ENCODE measurements around the gene CC2D2B. TPM values are rescaled to one million over a fixed set of nuclear protein-coding genes. Genes with fewer than 3 reads are reported as not detected.
"Not testable (repeated sequence)": the region's sequence is repeated elsewhere in the genome, so short reads cannot be mapped to it uniquely, and the experiment has no call there.

CC2D2B gene
- total RNA-seq, 1 experiment from 2014 or later: not detected

DNA sequence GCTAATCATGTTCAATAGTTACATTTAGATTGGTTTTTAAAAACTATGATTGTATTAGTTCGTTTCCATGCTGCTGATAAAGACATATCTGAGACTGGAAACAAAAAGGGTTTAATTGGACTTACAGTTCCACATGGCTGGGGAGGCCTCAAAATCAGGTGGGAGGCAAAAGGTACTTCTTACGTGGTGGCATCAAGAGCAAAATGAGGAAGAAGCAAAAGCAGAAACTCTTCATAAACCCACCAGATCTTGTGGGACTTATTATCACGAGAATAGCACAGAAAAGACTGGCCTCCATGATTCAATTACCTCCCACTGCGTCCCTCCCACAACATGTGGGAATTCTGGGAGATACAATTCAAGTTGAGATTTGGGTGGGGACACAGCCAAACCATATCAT, 34.1 kb upstream of the CC2D2B start:
- Histone ChIP-seq H3K36me3 (ENCODE audit: low read depth) (no peaks in the 10 kb centered on the region), H3K27ac (no peak overlapping the region), H4K20me1 (ENCODE audit: insufficient read depth) (no peaks in the 10 kb centered on the region), H2AFZ (no peak overlapping the region), H3K9me2 (ENCODE audit: insufficient read depth) (no peaks in the 10 kb centered on the region), H3K27me3 (ENCODE audit: insufficient read depth, low read depth) (no peaks in the 10 kb centered on the region), H3K79me2 (ENCODE audit: low read depth) (no peaks in the 10 kb centered on the region), H3K4me3 (no peak overlapping the region), H3K4me1 (replicated peaks; ENCODE audit: insufficient read depth) (no peaks in the 10 kb centered on the region), H3F3A (ENCODE audit: insufficient read depth, low read depth) (no peaks in the 10 kb centered on the region), H3K9me3 (ENCODE audit: insufficient read depth, low read depth) (no peaks in the 10 kb centered on the region), H3K4me2 (no peak overlapping the region)
- TF ChIP-seq, protein P1, sequence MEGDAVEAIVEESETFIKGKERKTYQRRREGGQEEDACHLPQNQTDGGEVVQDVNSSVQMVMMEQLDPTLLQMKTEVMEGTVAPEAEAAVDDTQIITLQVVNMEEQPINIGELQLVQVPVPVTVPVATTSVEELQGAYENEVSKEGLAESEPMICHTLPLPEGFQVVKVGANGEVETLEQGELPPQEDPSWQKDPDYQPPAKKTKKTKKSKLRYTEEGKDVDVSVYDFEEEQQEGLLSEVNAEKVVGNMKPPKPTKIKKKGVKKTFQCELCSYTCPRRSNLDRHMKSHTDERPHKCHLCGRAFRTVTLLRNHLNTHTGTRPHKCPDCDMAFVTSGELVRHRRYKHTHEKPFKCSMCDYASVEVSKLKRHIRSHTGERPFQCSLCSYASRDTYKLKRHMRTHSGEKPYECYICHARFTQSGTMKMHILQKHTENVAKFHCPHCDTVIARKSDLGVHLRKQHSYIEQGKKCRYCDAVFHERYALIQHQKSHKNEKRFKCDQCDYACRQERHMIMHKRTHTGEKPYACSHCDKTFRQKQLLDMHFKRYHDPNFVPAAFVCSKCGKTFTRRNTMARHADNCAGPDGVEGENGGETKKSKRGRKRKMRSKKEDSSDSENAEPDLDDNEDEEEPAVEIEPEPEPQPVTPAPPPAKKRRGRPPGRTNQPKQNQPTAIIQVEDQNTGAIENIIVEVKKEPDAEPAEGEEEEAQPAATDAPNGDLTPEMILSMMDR (conservative IDR thresholded peaks at IDR 0.05): no peak
- no peak for TF ChIP-seq EZH2 (IDR thresholded peaks at IDR 0.05; ENCODE audit: low read depth)
- no peak for DNase-seq
- intact Hi-C loops (cut with micrococcal nuclease; ENCODE audit: unreplicated experiment): no loop called here
- BruUV-seq (replicated peaks): no TSS peak
- ChIA-PET POLR2A (ENCODE audit: unreplicated experiment) (no interaction called here), CTCF (no interaction called here)

DNA sequence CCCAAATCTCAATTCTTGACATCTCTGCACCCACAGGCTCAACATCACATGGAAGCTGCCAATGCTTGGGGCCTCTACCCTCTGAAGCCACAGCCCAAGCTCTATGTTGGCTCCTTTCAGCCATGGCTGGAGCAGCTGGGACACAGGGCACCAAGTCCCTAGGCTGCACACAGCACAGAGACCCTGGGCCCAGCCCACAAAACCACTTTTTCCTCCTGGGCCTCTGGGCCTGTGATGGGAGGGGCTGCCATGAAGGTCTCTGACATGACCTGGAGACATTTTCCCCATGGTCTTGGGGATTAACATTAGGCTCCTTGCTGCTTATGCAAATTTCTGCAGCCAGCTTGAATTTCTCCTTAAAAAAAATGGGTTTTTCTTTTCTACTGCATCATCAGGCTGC, 33.0 kb upstream of the CC2D2B start:
- H3K27me3 ChIP-seq (ENCODE audit: insufficient read depth, low read depth); H3K4me1 ChIP-seq (replicated peaks; ENCODE audit: insufficient read depth); H2AFZ ChIP-seq; H3K36me3 ChIP-seq (ENCODE audit: low read depth); POLR2A ChIA-PET (ENCODE audit: unreplicated experiment); H3K9me3 ChIP-seq (ENCODE audit: insufficient read depth, low read depth); H3K4me3 ChIP-seq; H3K79me2 ChIP-seq (ENCODE audit: low read depth); BruUV-seq (replicated peaks); H3K9me2 ChIP-seq (ENCODE audit: insufficient read depth); H3F3A ChIP-seq (ENCODE audit: insufficient read depth, low read depth); H4K20me1 ChIP-seq (ENCODE audit: insufficient read depth); DNase-seq; intact Hi-C loops (cut with micrococcal nuclease; ENCODE audit: unreplicated experiment); H3K4me2 ChIP-seq; CTCF ChIA-PET; H3K27ac ChIP-seq: not testable (repeated sequence)

DNA sequence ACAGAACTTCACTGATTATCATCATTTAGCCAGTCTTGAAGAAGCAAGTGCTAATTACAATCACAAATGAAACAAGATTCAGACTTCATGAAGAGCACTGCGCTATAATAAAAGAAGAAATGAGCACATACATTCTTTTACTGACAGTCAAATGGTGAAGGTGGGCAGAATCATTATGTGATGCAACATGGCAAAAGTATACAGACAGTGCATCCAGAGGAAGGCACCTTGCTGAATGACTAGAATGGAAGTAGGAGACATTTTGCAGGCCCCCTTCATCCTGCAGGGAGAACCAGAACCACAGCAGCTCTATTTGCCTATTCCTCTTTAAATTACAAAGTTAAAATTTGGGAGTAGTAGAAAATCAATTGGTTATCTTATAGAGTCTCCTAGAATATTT, 31.0 kb upstream of the CC2D2B start:
- Histone ChIP-seq H3K4me1 (replicated peaks; ENCODE audit: insufficient read depth) (no peaks in the 10 kb centered on the region), H3K36me3 (ENCODE audit: low read depth) (no peaks in the 10 kb centered on the region), H3K27me3 (ENCODE audit: insufficient read depth, low read depth) (no peaks in the 10 kb centered on the region), H3K9me2 (ENCODE audit: insufficient read depth) (no peaks in the 10 kb centered on the region), H3F3A (ENCODE audit: insufficient read depth, low read depth) (no peaks in the 10 kb centered on the region), H2AFZ (no peak overlapping the region), H3K9me3 (ENCODE audit: insufficient read depth, low read depth) (no peaks in the 10 kb centered on the region), H3K27ac (no peak overlapping the region), H4K20me1 (ENCODE audit: insufficient read depth) (no peaks in the 10 kb centered on the region), H3K4me2 (no peak overlapping the region), H3K79me2 (ENCODE audit: low read depth) (no peaks in the 10 kb centered on the region), H3K4me3 (no peak overlapping the region)
- CTCF ChIA-PET: no interaction called here
- intact Hi-C loops (cut with micrococcal nuclease; ENCODE audit: unreplicated experiment): no loop called here
- BruUV-seq (replicated peaks): no TSS peak
- TF ChIP-seq, protein P1 (conservative IDR thresholded peaks at IDR 0.05): no peak
- TF ChIP-seq EZH2 (IDR thresholded peaks at IDR 0.05; ENCODE audit: low read depth): no peak
- no peak for DNase-seq
- POLR2A ChIA-PET (ENCODE audit: unreplicated experiment): no interaction called here

DNA sequence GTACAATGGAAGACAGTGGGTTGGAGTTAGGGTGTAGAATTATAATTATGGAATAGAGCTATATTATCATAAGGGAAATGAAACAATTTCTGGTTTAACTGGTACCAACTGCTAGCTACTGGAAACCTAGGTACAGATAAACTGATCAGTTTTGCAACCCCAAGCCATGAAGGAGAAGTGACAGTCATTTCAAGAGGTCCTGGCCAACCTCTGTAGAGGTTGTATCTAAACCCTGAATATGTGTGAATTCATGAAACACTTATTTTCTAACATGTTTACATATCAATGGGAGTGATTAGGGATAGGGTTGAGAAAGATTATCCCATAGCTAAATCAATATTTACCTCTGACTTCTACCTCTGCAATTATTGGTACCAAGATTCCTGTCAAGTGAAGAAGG, 29.9 kb upstream of the CC2D2B start:
- Histone ChIP-seq H3K4me2 (no peak overlapping the region), H3K27ac (no peak overlapping the region), H3K4me1 (replicated peaks; ENCODE audit: insufficient read depth) (no peaks in the 10 kb centered on the region), H3K9me3 (ENCODE audit: insufficient read depth, low read depth) (no peaks in the 10 kb centered on the region), H3K9me2 (ENCODE audit: insufficient read depth) (no peaks in the 10 kb centered on the region), H4K20me1 (ENCODE audit: insufficient read depth) (no peaks in the 10 kb centered on the region), H3K4me3 (no peak overlapping the region), H2AFZ (no peak overlapping the region), H3K36me3 (ENCODE audit: low read depth) (no peaks in the 10 kb centered on the region), H3F3A (ENCODE audit: insufficient read depth, low read depth) (no peaks in the 10 kb centered on the region), H3K27me3 (ENCODE audit: insufficient read depth, low read depth) (no peaks in the 10 kb centered on the region), H3K79me2 (ENCODE audit: low read depth) (no peaks in the 10 kb centered on the region)
- no peak for DNase-seq
- POLR2A ChIA-PET (ENCODE audit: unreplicated experiment): no interaction called here
- no TSS peak for BruUV-seq (replicated peaks)
- CTCF ChIA-PET: no interaction called here
- TF ChIP-seq EZH2 (IDR thresholded peaks at IDR 0.05; ENCODE audit: low read depth): no peak
- TF ChIP-seq, protein P1 (conservative IDR thresholded peaks at IDR 0.05): no peak
- intact Hi-C loops (cut with micrococcal nuclease; ENCODE audit: unreplicated experiment): no loop called here

Data from PC-9 (cell line).